SK-N-SH (cell line): Measurements from ENCODE around the gene FBLIM1. TPM values are rescaled to one million over a fixed set of nuclear protein-coding genes. Genes with fewer than 3 reads are reported as not detected.

Experiments used
- CTCF ChIA-PET: fragments of 300-600, 350-600 bp; formaldehyde crosslinking; extraction: SDS; loops from one replicate; lab custom pipeline; 2021; lab: Yijun Ruan, JAX
- POLR2A ChIA-PET: fragments of 350-600 bp; sonication (Branson Sonifier 250); formaldehyde crosslinking; extraction: SDS; loops from one replicate; lab custom pipeline; 2020; ENCODE audit warnings: antibody characterized with exemption, inconsistent platforms; lab: Yijun Ruan, JAX
- DNase-seq: peaks from one replicate; pipeline ENCODE4 v3.0.0; 2012
- H2AFZ ChIP-seq: fragments of 200-600 bp; sonication (generic); 2 replicates; pipeline ENCODE4 v1.8.1; 2016; ENCODE audit warnings: antibody characterized with exemption, mild to moderate bottlenecking, low read depth
- H3F3A ChIP-seq: fragments of 200-600 bp; sonication (generic); replicated peaks from 2 replicates; pipeline ENCODE3; 2016; ENCODE audit warnings: antibody characterized with exemption, mild to moderate bottlenecking; ENCODE audit not compliant: insufficient read depth
- H3K27ac ChIP-seq, 2 experiments: fragments of 200-500 bp in 1 of 2; fragments of 200-600 bp in 1 of 2; sonication (Bioruptor generic) in 1 of 2; sonication (generic), shearing (Covaris generic) in 1 of 2; 2 replicates each; pipeline versions ENCODE4 v1.5.1 to v1.6.1; 2014 to 2016; ENCODE audit warnings: low read depth in 2 of 2, inconsistent platforms in 1 of 2, low read length in 1 of 2, mild to moderate bottlenecking in 1 of 2, mixed read lengths in 1 of 2
- H3K27me3 ChIP-seq: fragments of 200-600 bp; sonication (generic), shearing (Covaris generic); 2 replicates; pipeline ENCODE4 v1.6.1; 2016; ENCODE audit warnings: mixed run types; ENCODE audit not compliant: insufficient read depth
- H3K36me3 ChIP-seq, 2 experiments: fragments of 200-500 bp in 1 of 2; fragments of 200-600 bp in 1 of 2; sonication (Bioruptor generic) in 1 of 2; sonication (generic) in 1 of 2; replicated peaks in 1 of 2; 2 replicates each; pipeline versions ENCODE3 to v1.5.1; 2014 to 2016; ENCODE audit warnings: low read length in 1 of 2, mild to moderate bottlenecking in 1 of 2; ENCODE audit not compliant: insufficient read depth in 2 of 2, control insufficient read depth in 1 of 2
- H3K4me1 ChIP-seq, 2 experiments: fragments of 200-500 bp in 1 of 2; fragments of 200-600 bp in 1 of 2; sonication (Bioruptor generic) in 1 of 2; sonication (generic), shearing (Covaris generic) in 1 of 2; 2 replicates each; pipeline versions ENCODE4 v1.5.1 to v1.6.1; 2014 to 2016; ENCODE audit warnings: low read depth in 1 of 2, low read length in 1 of 2, mixed run types in 1 of 2; ENCODE audit not compliant: insufficient read depth in 2 of 2, control insufficient read depth in 1 of 2
- H3K4me2 ChIP-seq: fragments of 200-600 bp; sonication (generic), shearing (Covaris generic); 2 replicates; pipeline ENCODE4 v1.6.1; 2017; ENCODE audit warnings: mixed run types
- H3K4me3 ChIP-seq, 2 experiments: fragments of 200-500 bp in 1 of 2; fragments of 200-600 bp in 1 of 2; sonication (Bioruptor generic) in 1 of 2; sonication (generic), shearing (Covaris generic) in 1 of 2; 2 replicates each; pipeline versions ENCODE4 v1.5.1 to v1.8.1; 2014 to 2016; ENCODE audit warnings: low read depth in 2 of 2, inconsistent platforms in 1 of 2, low read length in 1 of 2, mild to moderate bottlenecking in 1 of 2, mixed read lengths in 1 of 2, moderate library complexity in 1 of 2
- H3K79me2 ChIP-seq: fragments of 200-600 bp; sonication (generic); 2 replicates; pipeline ENCODE4 v1.8.1; 2017; ENCODE audit warnings: mild to moderate bottlenecking; ENCODE audit not compliant: insufficient read depth
- H3K9ac ChIP-seq: fragments of 200-600 bp; sonication (generic); 2 replicates; pipeline ENCODE4 v1.6.1; 2017; ENCODE audit warnings: mixed run types
- H3K9me2 ChIP-seq: fragments of 200-600 bp; sonication (generic); 2 replicates; pipeline ENCODE4 v1.6.1; 2017; ENCODE audit warnings: mixed run types
- H3K9me3 ChIP-seq: fragments of 200-600 bp; sonication (generic); 2 replicates; pipeline ENCODE4 v1.6.1; 2017; ENCODE audit warnings: mixed run types, mild to moderate bottlenecking, moderate library complexity
- H4K20me1 ChIP-seq: fragments of 200-600 bp; sonication (generic); 2 replicates; pipeline ENCODE4 v1.6.1; 2017; ENCODE audit warnings: mild to moderate bottlenecking, mixed run types; ENCODE audit not compliant: insufficient read depth
- CHD2 ChIP-seq: fragments of 150-350 bp; IDR thresholded peaks from 2 replicates; pipeline ENCODE4 v1.6.1; 2018; ENCODE audit warnings: low read length; ENCODE audit not compliant: partially characterized antibody
- EP300 ChIP-seq, 2 experiments: IDR thresholded peaks; 2 replicates each; pipeline versions ENCODE4 v1.4.0 to v1.6.1; 2012; ENCODE audit warnings: borderline replicate concordance in 1 of 2, low read depth in 1 of 2, low read length in 1 of 2
- FOSL2 ChIP-seq: IDR thresholded peaks from 2 replicates; pipeline ENCODE4 v1.4.0; 2012; ENCODE audit warnings: low read depth, mild to moderate bottlenecking, moderate library complexity, borderline replicate concordance
- FOXJ3 ChIP-seq: sonication (generic); formaldehyde crosslinking; IDR thresholded peaks from 2 replicates; pipeline ENCODE4 v1.5.1; 2020; ENCODE audit warnings: mild to moderate bottlenecking, missing genetic modification reagents
- FOXM1 ChIP-seq: IDR thresholded peaks from 2 replicates; pipeline ENCODE4 v1.4.0; 2012; ENCODE audit warnings: low read depth, mild to moderate bottlenecking
- GABPA ChIP-seq: IDR thresholded peaks from 2 replicates; pipeline ENCODE4 v1.4.0; 2012; ENCODE audit warnings: low read depth, mild to moderate bottlenecking
- GATA2 ChIP-seq: sonication (generic); formaldehyde crosslinking; IDR thresholded peaks from 2 replicates; pipeline ENCODE4 v1.5.0; 2020; ENCODE audit warnings: mild to moderate bottlenecking, missing genetic modification reagents
- MEF2A ChIP-seq: IDR thresholded peaks from 2 replicates; pipeline ENCODE4 v1.4.0; 2012; ENCODE audit warnings: low read depth, borderline replicate concordance
- NFIC ChIP-seq: IDR thresholded peaks from 2 replicates; pipeline ENCODE4 v1.4.0; 2012; ENCODE audit warnings: borderline replicate concordance
- RCOR1 ChIP-seq: fragments of 150-350 bp; IDR thresholded peaks from 2 replicates; pipeline ENCODE4 v1.6.1; 2017; ENCODE audit warnings: antibody characterized with exemption, low read length
- RFX5 ChIP-seq: IDR thresholded peaks from 2 replicates; pipeline ENCODE4 v1.6.1; 2012; ENCODE audit warnings: mild to moderate bottlenecking, improper control_type of control experiment, low read length
- TEAD4 ChIP-seq: IDR thresholded peaks from 2 replicates; pipeline ENCODE4 v1.4.0; 2012; ENCODE audit warnings: mild to moderate bottlenecking, borderline replicate concordance; ENCODE audit not compliant: insufficient read depth
- WGBS: methylation state at CpG from one replicate; pipeline ENCODE4 v1.1.6; 2017; ENCODE audit warnings: low lambda C conversion rate; 5-methylcytosine and 5-hydroxymethylcytosine counted together
- polyA plus RNA-seq, 3 experiments: library from polyadenylated mRNA; depleted of rRNA; stranded (reverse); fragments of >200 nt; gene quantifications; 2 replicates each; pipeline ENCODE4 v1.2.3, GENCODE V29; 2012
- TF ChIP-seq, protein P1 (sequence below): IDR thresholded peaks from 2 replicates; pipeline ENCODE4 v1.4.0; 2012; ENCODE audit warnings: low read depth

The FBLIM1 gene
- polyA plus RNA-seq, 1 of the 3 experiments (the other 2 are of a cell fraction), result 89.8 TPM

DNA sequence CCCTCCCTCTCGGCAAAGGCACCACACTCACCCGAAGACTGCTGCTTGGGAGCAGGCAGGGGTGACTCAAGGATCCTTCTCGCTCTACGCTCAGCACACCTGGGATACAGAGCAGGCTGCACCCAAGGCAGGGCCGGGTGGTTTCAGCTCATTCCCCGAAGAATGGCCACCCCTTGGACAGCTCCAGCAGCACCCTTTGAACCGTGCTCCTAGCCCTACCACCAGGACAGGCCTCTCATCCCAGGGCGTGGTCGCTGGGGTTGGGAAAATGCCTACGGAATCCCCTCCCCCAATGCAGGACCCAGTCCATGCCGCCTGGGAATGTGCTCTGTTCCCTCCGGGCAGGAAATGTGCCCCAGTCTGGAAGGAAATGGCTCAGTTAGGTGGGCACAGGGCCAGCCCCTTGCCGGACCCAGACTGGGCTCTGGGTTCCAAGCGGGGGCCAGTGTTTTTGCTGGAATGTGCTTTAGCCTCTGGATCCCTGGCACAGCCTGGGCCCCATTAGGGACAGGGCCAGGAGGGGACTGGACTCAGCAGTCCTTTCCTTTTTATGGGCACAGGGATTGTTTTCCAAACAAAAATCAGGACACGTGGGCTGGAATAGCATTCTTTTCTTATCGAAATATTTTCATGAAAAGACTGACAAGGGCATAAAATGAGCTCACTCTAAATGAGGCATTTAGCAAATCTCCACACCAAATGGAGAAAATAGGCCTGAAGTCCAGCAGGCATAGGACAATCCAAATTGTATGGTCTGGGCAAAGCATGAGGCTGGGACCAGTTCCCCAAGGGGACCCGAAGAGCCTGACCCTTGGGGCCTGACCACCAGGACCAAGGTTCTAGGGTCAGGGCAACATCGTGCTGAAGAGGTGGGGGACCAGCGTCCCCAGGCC is 8.9 kb upstream of the FBLIM1 start:
- peak overlapping the region; percentile 93 for H2AFZ ChIP-seq

DNA sequence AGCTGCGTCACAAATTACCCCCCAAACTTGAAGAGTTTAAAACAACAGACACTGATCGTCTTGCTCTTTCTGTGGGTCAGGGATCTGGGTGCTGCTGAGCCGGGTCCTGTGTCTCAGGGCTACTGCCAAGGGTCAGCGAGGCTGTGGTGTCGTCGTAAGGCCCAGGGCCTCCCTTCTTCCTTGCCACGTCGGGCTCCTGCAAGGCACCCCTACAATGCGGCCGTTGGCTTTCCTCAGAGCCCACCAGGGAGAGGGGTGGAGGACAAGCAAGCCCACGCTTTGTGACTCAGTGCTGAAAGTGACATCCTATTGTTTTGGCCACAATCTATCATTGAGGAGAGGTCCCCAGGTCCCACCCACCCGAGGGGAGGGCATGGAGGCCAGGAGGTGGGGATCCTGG is 7.7 kb upstream of the FBLIM1 start:
- no peaks in the 10 kb centered on the region for H3K9me3 ChIP-seq
- H3K27me3 ChIP-seq, result no peaks in the 10 kb centered on the region
- no peaks in the 10 kb centered on the region for H3K9me2 ChIP-seq
- no peak overlapping the region for H3K4me2 ChIP-seq
- H4K20me1 ChIP-seq, result no peaks in the 10 kb centered on the region
- no peak overlapping the region for H2AFZ ChIP-seq
- peaks cover 10% of the 10 kb centered on the region for H3F3A ChIP-seq
- CTCF ChIA-PET, result interaction anchor here (0.6 to 0.9 kb wide), 3 partner anchors 9 to 181 kb away, joined by 3 read pairs; no protein-coding TSS in a partner anchor
- WGBS, result 99% methylated on average over 6 of the region's 12 CpGs
- H3K36me3 ChIP-seq, result no peaks in the 10 kb centered on the region
- no peak for DNase-seq
- no peak overlapping the region for H3K27ac ChIP-seq
- TF ChIP-seq GATA2 (CRISPR knock-in tag) (no peak), EP300 (IDR thresholded peaks at IDR 0.05; ENCODE audit: borderline replicate concordance in 1 of 2, low read depth in 1 of 2, low read length in 1 of 2) (no peak), MEF2A (no peak), FOXM1 (no peak), FOXJ3 (CRISPR knock-in tag) (no peak)
- H3K79me2 ChIP-seq, result no peaks in the 10 kb centered on the region
- H3K4me1 ChIP-seq, result peaks cover 10 to 22% of the 10 kb centered on the region in 2 experiments; a peak in 3 of 4 replicates
- no peak overlapping the region for H3K4me3 ChIP-seq
- POLR2A ChIA-PET, result no interaction called here
- H3K9ac ChIP-seq, result no peak overlapping the region

More for the DNA sequence above, 8.9 kb upstream of the FBLIM1 start:
- peak; percentile 72 for DNase-seq
- H3K27me3 ChIP-seq, result no peaks in the 10 kb centered on the region
- no peaks in the 10 kb centered on the region for H4K20me1 ChIP-seq
- no peaks in the 10 kb centered on the region for H3K79me2 ChIP-seq
- peak overlapping the region; percentile 43 to 45 for H3K27ac ChIP-seq
- ChIA-PET POLR2A (no interaction called here), CTCF (interaction anchor here (0.8 to 1.5 kb wide), 3 partner anchors 8 to 42 kb away, joined by 3 to 4 read pairs (median 3); no protein-coding TSS in a partner anchor)
- H3K4me1 ChIP-seq, result peaks cover 10 to 19% of the 10 kb centered on the region in 2 experiments; a peak in 3 of 4 replicates
- no peaks in the 10 kb centered on the region for H3K9me2 ChIP-seq
- H3K9ac ChIP-seq, result peak overlapping the region; percentile 42; the same call in 1 of the 2 replicates
- peak overlapping the region; percentile 59 for H3K4me2 ChIP-seq
- 51% methylated on average over 9 of the region's 19 CpGs for WGBS
- peaks cover 5% of the 10 kb centered on the region for H3F3A ChIP-seq
- no peak overlapping the region for H3K4me3 ChIP-seq
- TF ChIP-seq TEAD4 (peak; percentile 19; the same call in 1 of the 2 replicates), RCOR1 (peak; percentile 30; the same call in 1 of the 2 replicates), GABPA (peak; percentile 45; the same call in 1 of the 2 replicates), NFIC (peak; percentile 65; the same call in 1 of the 2 replicates), FOSL2 (no peak), CHD2 (peak; percentile 65), RFX5 (no peak)
- TF ChIP-seq, protein P1, sequence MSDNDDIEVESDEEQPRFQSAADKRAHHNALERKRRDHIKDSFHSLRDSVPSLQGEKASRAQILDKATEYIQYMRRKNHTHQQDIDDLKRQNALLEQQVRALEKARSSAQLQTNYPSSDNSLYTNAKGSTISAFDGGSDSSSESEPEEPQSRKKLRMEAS, result 0 out of 2 replicates have a peak, but pooled peaks have one; percentile 29
- H3K9me3 ChIP-seq, result no peaks in the 10 kb centered on the region
- H3K36me3 ChIP-seq, result no peaks in the 10 kb centered on the region
